ENCODE results near the gene SLC37A1. TPM values are rescaled to one million over a fixed set of nuclear protein-coding genes. Genes with fewer than 3 reads are reported as not detected.

The SLC37A1 gene
- total RNA-seq, 2 experiments from 2014 or later = 18.2 to 19.3 TPM

- CTCF ChIA-PET = interaction anchor here (1.0 to 2.0 kb wide), 2 partner anchors 22 to 225 kb away, joined by 4 to 41 read pairs; no protein-coding TSS in a partner anchor
- ATAC-seq = no peak
- Mint-ChIP-seq H3K36me3 (ENCODE audit: low read depth) (no peaks in the 10 kb centered on the region), H3K4me3 (no peak overlapping the region), H3K27ac (no peak overlapping the region), H3K9me3 (ENCODE audit: low read depth) (no peaks in the 10 kb centered on the region), H3K4me1 (peaks cover 18% of the 10 kb centered on the region), H3K27me3 (peaks cover 2% of the 10 kb centered on the region)
- POLR2A ChIA-PET = interaction anchor here (0.6 kb wide), 1 partner anchor 10 kb away, joined by 4 read pairs; no protein-coding TSS in a partner anchor
- no peak for DNase-seq
- intact Hi-C loops (cut with DNase I, micrococcal nuclease) = loop anchor here (5.0 kb wide), 2 partner anchors 108 to 238 kb away; no protein-coding TSS in a partner anchor
Observed at GRCh38 chr21:42594616-42595282, 81.1 kb downstream of the SLC37A1 start.

GRCh38 chr21:42595283-42596187, 81.9 kb downstream of the SLC37A1 start:
- DNase-seq = no peak
- intact Hi-C loops (cut with DNase I, micrococcal nuclease) = no loop called here
- CTCF ChIA-PET = interaction anchor here (1.5 kb wide), 1 partner anchor 222 kb away, joined by 4 read pairs; no protein-coding TSS in a partner anchor

GRCh38 chr21:42596657-42597056, 83.0 kb downstream of the SLC37A1 start:
- CTCF ChIA-PET = interaction anchor here (1.5 kb wide), 1 partner anchor 221 kb away, joined by 4 read pairs; no protein-coding TSS in a partner anchor
- POLR2A ChIA-PET = no interaction called here
- peaks cover 2% of the 10 kb centered on the region for H3K27me3 Mint-ChIP-seq

More at GRCh38 chr21:42595283-42596187, 81.9 kb downstream of the SLC37A1 start:
- no peak overlapping the region for H3K27ac Mint-ChIP-seq
- ATAC-seq = no peak
- no peak overlapping the region for H3K4me3 Mint-ChIP-seq
- peaks cover 15% of the 10 kb centered on the region for H3K4me1 Mint-ChIP-seq
- no peaks in the 10 kb centered on the region for H3K36me3 Mint-ChIP-seq (ENCODE audit: low read depth)
- POLR2A ChIA-PET = no interaction called here
- H3K27me3 Mint-ChIP-seq = peaks cover 2% of the 10 kb centered on the region
- no peaks in the 10 kb centered on the region for H3K9me3 Mint-ChIP-seq (ENCODE audit: low read depth)

GRCh38 chr21:42597487-42598158, 84.0 kb downstream of the SLC37A1 start:
- no peaks in the 10 kb centered on the region for H3K9me3 Mint-ChIP-seq (ENCODE audit: low read depth)
- no peak for DNase-seq
- no peak overlapping the region for H3K4me3 Mint-ChIP-seq
- POLR2A ChIA-PET = interaction anchor here (0.7 kb wide), 1 partner anchor 379 kb away, joined by 5 read pairs; the partner anchor contains the start of gene ABCG1
- CTCF ChIA-PET = interaction anchor here (1.5 kb wide), 1 partner anchor 220 kb away, joined by 4 read pairs; no protein-coding TSS in a partner anchor
- intact Hi-C loops (cut with DNase I, micrococcal nuclease) = no loop called here
- no peak for ATAC-seq
- no peaks in the 10 kb centered on the region for H3K27me3 Mint-ChIP-seq
- no peaks in the 10 kb centered on the region for H3K36me3 Mint-ChIP-seq (ENCODE audit: low read depth)
- H3K27ac Mint-ChIP-seq = no peak overlapping the region
- no peaks in the 10 kb centered on the region for H3K4me1 Mint-ChIP-seq

More at GRCh38 chr21:42596657-42597056, 83.0 kb downstream of the SLC37A1 start:
- no peak for ATAC-seq
- peaks cover 4% of the 10 kb centered on the region for H3K4me1 Mint-ChIP-seq
- no peak for DNase-seq
- H3K27ac Mint-ChIP-seq = no peak overlapping the region
- no peaks in the 10 kb centered on the region for H3K36me3 Mint-ChIP-seq (ENCODE audit: low read depth)
- no peaks in the 10 kb centered on the region for H3K9me3 Mint-ChIP-seq (ENCODE audit: low read depth)
- intact Hi-C loops (cut with DNase I, micrococcal nuclease) = no loop called here
- no peak overlapping the region for H3K4me3 Mint-ChIP-seq

GRCh38 chr21:42598159-42598735, 84.6 kb downstream of the SLC37A1 start:
- no peaks in the 10 kb centered on the region for H3K36me3 Mint-ChIP-seq (ENCODE audit: low read depth)
- ChIA-PET POLR2A (interaction anchor here (0.7 kb wide), 1 partner anchor 379 kb away, joined by 5 read pairs; the partner anchor contains the start of gene ABCG1), CTCF (no interaction called here)
- DNase-seq (no peak), ATAC-seq (no peak)
- H3K4me3 Mint-ChIP-seq = no peak overlapping the region
- intact Hi-C loops (cut with DNase I, micrococcal nuclease) = no loop called here
- no peaks in the 10 kb centered on the region for H3K4me1 Mint-ChIP-seq
- H3K9me3 Mint-ChIP-seq (ENCODE audit: low read depth) = no peaks in the 10 kb centered on the region
- H3K27me3 Mint-ChIP-seq = no peaks in the 10 kb centered on the region
- no peak overlapping the region for H3K27ac Mint-ChIP-seq

- ChIA-PET CTCF (no interaction called here), POLR2A (no interaction called here)
- Mint-ChIP-seq H3K27me3 (no peaks in the 10 kb centered on the region), H3K36me3 (ENCODE audit: low read depth) (no peaks in the 10 kb centered on the region), H3K9me3 (ENCODE audit: low read depth) (peaks cover 5% of the 10 kb centered on the region), H3K27ac (no peak overlapping the region), H3K4me1 (no peaks in the 10 kb centered on the region), H3K4me3 (no peak overlapping the region)
- no peak for DNase-seq
- intact Hi-C loops (cut with DNase I, micrococcal nuclease) = no loop called here
- no peak for ATAC-seq
Observed at GRCh38 chr21:42599486-42599885, 85.8 kb downstream of the SLC37A1 start.

- ATAC-seq = no peak
- CTCF ChIA-PET = no interaction called here
- no peak overlapping the region for H3K4me3 Mint-ChIP-seq
- H3K27ac Mint-ChIP-seq = no peak overlapping the region
- intact Hi-C loops (cut with DNase I, micrococcal nuclease) = no loop called here
- no peaks in the 10 kb centered on the region for H3K4me1 Mint-ChIP-seq
- peaks cover 5% of the 10 kb centered on the region for H3K9me3 Mint-ChIP-seq (ENCODE audit: low read depth)
- H3K36me3 Mint-ChIP-seq (ENCODE audit: low read depth) = no peaks in the 10 kb centered on the region
- no peak for DNase-seq
- no peaks in the 10 kb centered on the region for H3K27me3 Mint-ChIP-seq
- POLR2A ChIA-PET = no interaction called here
Observed at GRCh38 chr21:42599962-42600361, 86.3 kb downstream of the SLC37A1 start.

GRCh38 chr21:42601656-42602055, 88.0 kb downstream of the SLC37A1 start:
- Mint-ChIP-seq H3K4me1 (no peaks in the 10 kb centered on the region), H3K9me3 (ENCODE audit: low read depth) (peaks cover 17% of the 10 kb centered on the region), H3K27ac (no peak overlapping the region), H3K4me3 (no peak overlapping the region), H3K36me3 (ENCODE audit: low read depth) (no peaks in the 10 kb centered on the region), H3K27me3 (no peaks in the 10 kb centered on the region)
- intact Hi-C loops (cut with DNase I, micrococcal nuclease) = no loop called here
- ChIA-PET CTCF (interaction anchor here (0.7 kb wide), 1 partner anchor 26 kb away, joined by 3 read pairs; no protein-coding TSS in a partner anchor), POLR2A (no interaction called here)
- no peak for DNase-seq
- no peak for ATAC-seq

GRCh38 chr21:42607102-42607501, 93.5 kb downstream of the SLC37A1 start:
- Mint-ChIP-seq H3K4me3 (no peak overlapping the region), H3K36me3 (ENCODE audit: low read depth) (no peaks in the 10 kb centered on the region), H3K27ac (no peak overlapping the region), H3K9me3 (ENCODE audit: low read depth) (peaks cover 23% of the 10 kb centered on the region), H3K27me3 (no peaks in the 10 kb centered on the region), H3K4me1 (peaks cover 11% of the 10 kb centered on the region)
- ATAC-seq = no peak
- ChIA-PET POLR2A (no interaction called here), CTCF (interaction anchor here (1.1 kb wide), 1 partner anchor 13 kb away, joined by 3 read pairs; no protein-coding TSS in a partner anchor)
- DNase-seq = no peak
- intact Hi-C loops (cut with DNase I, micrococcal nuclease) = no loop called here

- ATAC-seq (no peak), DNase-seq (no peak)
- no peaks in the 10 kb centered on the region for H3K27me3 Mint-ChIP-seq
- intact Hi-C loops (cut with DNase I, micrococcal nuclease) = no loop called here
- POLR2A ChIA-PET = no interaction called here
- no peak overlapping the region for H3K4me3 Mint-ChIP-seq
- CTCF ChIA-PET = interaction anchor here (1.1 kb wide), 1 partner anchor 14 kb away, joined by 3 read pairs; no protein-coding TSS in a partner anchor
- no peak overlapping the region for H3K27ac Mint-ChIP-seq
- H3K9me3 Mint-ChIP-seq (ENCODE audit: low read depth) = peaks cover 26% of the 10 kb centered on the region
- peaks cover 11% of the 10 kb centered on the region for H3K4me1 Mint-ChIP-seq
- no peaks in the 10 kb centered on the region for H3K36me3 Mint-ChIP-seq (ENCODE audit: low read depth)
Observed at GRCh38 chr21:42607525-42608102, 94.0 kb downstream of the SLC37A1 start.

Data from activated CD4-positive, alpha-beta T cell treated with anti-CD3 and anti-CD28 coated beads for 36 hours (primary cell).